ENCODE results near the gene RNF31. TPM values are rescaled to one million over a fixed set of nuclear protein-coding genes. Genes with fewer than 3 reads are reported as not detected.

RNF31 gene
- total and polyA plus RNA-seq, 4 donors: 31.7 to 82.4 (median 61.4) TPM

- Histone ChIP-seq H3K36me3 (ENCODE audit: control insufficient read depth in 4 of 4, insufficient read depth in 4 of 4, low read length in 4 of 4) (peaks cover 0 to 20% (median 12%) of the 10 kb centered on the region in 4 donors), H3K4me1 (ENCODE audit: control insufficient read depth in 5 of 5, insufficient read depth in 5 of 5, low read length in 5 of 5) (peaks cover 0 to 24% (median 7%) of the 10 kb centered on the region in 5 donors), H3K9me3 (ENCODE audit: control insufficient read depth in 4 of 4, insufficient read depth in 3 of 4, low read length in 3 of 4) (no peaks in the 10 kb centered on the region), H3K27ac (ENCODE audit: low read depth in 1 of 2, low read length in 1 of 2) (peak overlapping the region; percentile 80 to 93), H3K4me3 (peak overlapping the region; percentile 69), H3K27me3 (ENCODE audit: control insufficient read depth in 3 of 3, insufficient read depth in 3 of 3, low read length in 2 of 3) (no peaks in the 10 kb centered on the region), H3K9ac (ENCODE audit: insufficient read depth in 1 of 2, low read length in 2 of 2) (peak overlapping the region; percentile 37 to 81)
- ATAC-seq (ENCODE audit: insufficient read depth, low FRiP score): no peak
- 30 to 43% methylated on average over 13 of the region's 13 CpGs for WGBS, 2 donors
- TF ChIP-seq, protein P1, sequence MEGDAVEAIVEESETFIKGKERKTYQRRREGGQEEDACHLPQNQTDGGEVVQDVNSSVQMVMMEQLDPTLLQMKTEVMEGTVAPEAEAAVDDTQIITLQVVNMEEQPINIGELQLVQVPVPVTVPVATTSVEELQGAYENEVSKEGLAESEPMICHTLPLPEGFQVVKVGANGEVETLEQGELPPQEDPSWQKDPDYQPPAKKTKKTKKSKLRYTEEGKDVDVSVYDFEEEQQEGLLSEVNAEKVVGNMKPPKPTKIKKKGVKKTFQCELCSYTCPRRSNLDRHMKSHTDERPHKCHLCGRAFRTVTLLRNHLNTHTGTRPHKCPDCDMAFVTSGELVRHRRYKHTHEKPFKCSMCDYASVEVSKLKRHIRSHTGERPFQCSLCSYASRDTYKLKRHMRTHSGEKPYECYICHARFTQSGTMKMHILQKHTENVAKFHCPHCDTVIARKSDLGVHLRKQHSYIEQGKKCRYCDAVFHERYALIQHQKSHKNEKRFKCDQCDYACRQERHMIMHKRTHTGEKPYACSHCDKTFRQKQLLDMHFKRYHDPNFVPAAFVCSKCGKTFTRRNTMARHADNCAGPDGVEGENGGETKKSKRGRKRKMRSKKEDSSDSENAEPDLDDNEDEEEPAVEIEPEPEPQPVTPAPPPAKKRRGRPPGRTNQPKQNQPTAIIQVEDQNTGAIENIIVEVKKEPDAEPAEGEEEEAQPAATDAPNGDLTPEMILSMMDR (IDR thresholded peaks at IDR 0.05; ENCODE audit: control extremely low read depth, extremely low read depth): no peak
- DNase-seq: no peak
These were observed 10.4 kb upstream of the RNF31 start for GRCh38 chr14:24136684-24137528.

DNA sequence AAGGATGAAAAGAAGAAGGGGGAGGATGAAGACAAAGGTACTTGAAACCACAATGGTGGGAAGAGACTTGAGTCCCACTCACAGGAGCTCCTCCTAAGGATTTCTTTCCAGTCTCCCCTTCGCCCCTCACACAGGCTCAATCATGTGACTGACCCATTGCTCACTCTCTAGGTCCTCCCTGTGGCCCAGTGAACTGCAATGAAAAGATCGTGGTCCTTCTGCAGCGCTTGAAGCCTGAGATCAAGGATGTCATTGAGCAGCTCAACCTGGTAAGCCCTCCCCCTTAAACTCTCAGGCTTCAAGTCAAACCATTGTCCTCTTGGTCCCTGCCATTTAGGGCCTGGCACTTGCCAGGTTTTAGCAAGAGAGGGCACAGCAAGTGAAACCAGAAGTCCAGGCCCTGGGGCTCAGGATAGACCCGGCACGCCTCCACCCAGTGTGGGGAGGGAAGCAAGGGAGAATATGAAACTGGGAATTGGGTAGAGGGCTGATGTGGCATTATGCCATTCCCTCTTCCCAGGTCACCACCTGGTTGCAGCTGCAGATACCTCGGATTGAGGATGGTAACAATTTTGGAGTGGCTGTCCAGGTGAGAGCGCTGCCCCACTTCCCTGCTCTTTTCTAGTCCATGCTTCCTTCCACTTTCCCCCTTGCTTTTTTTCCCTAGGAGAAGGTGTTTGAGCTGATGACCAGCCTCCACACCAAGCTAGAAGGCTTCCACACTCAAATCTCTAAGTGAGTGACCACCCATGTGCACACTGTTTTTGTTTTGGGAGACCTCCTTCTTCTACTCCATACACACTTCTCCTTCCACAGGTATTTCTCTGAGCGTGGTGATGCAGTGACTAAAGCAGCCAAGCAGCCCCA, 9.5 kb upstream of the RNF31 start:
- DNase-seq: no peak
- Histone ChIP-seq H3K27me3 (ENCODE audit: control insufficient read depth in 3 of 3, insufficient read depth in 3 of 3, low read length in 2 of 3) (no peaks in the 10 kb centered on the region), H3K4me3 (no peak overlapping the region), H3K4me1 (ENCODE audit: control insufficient read depth in 5 of 5, insufficient read depth in 5 of 5, low read length in 5 of 5) (peaks cover 0 to 29% (median 7%) of the 10 kb centered on the region in 5 donors), H3K36me3 (ENCODE audit: control insufficient read depth in 4 of 4, insufficient read depth in 4 of 4, low read length in 4 of 4) (peaks cover 0 to 20% (median 12%) of the 10 kb centered on the region in 4 donors), H3K9ac (ENCODE audit: insufficient read depth in 1 of 2, low read length in 2 of 2) (peak overlapping the region in 1 of 2 donors; percentile 23), H3K9me3 (ENCODE audit: control insufficient read depth in 4 of 4, insufficient read depth in 3 of 4, low read length in 3 of 4) (no peaks in the 10 kb centered on the region), H3K27ac (ENCODE audit: low read depth in 1 of 2, low read length in 1 of 2) (peak overlapping the region in 1 of 2 donors; percentile 23)
- TF ChIP-seq, protein P1 (IDR thresholded peaks at IDR 0.05; ENCODE audit: control extremely low read depth, extremely low read depth): no peak
- 87 to 94% methylated on average over 8 of the region's 8 CpGs for WGBS, 2 donors
- ATAC-seq (ENCODE audit: insufficient read depth, low FRiP score): no peak

- ATAC-seq (ENCODE audit: insufficient read depth, low FRiP score): no peak
- WGBS, 2 donors: 87 to 94% methylated on average over 13 of the region's 13 CpGs
- H3K36me3 ChIP-seq (ENCODE audit: control insufficient read depth in 4 of 4, insufficient read depth in 4 of 4, low read length in 4 of 4): peaks cover 0 to 26% (median 16%) of the 10 kb centered on the region in 4 donors
- no peak for DNase-seq
- no peak overlapping the region for H3K4me3 ChIP-seq
- no peaks in the 10 kb centered on the region for H3K27me3 ChIP-seq (ENCODE audit: control insufficient read depth in 3 of 3, insufficient read depth in 3 of 3, low read length in 2 of 3)
- peaks cover 0 to 29% (median 7%) of the 10 kb centered on the region in 5 donors for H3K4me1 ChIP-seq (ENCODE audit: control insufficient read depth in 5 of 5, insufficient read depth in 5 of 5, low read length in 5 of 5)
- H3K9ac ChIP-seq (ENCODE audit: insufficient read depth in 1 of 2, low read length in 2 of 2): no peak overlapping the region
- no peak overlapping the region for H3K27ac ChIP-seq (ENCODE audit: low read depth in 1 of 2, low read length in 1 of 2)
- H3K9me3 ChIP-seq (ENCODE audit: control insufficient read depth in 4 of 4, insufficient read depth in 3 of 4, low read length in 3 of 4): no peaks in the 10 kb centered on the region
- TF ChIP-seq, protein P1 (IDR thresholded peaks at IDR 0.05; ENCODE audit: control extremely low read depth, extremely low read depth): no peak
These were observed 8.7 kb upstream of the RNF31 start for GRCh38 chr14:24138396-24139271.

Measured in lung (tissue), 12 donors.